Peyer's patch (tissue), 4 donors: Measurements from ENCODE around the gene CYTL1.

Experiments used
- POLR2A ChIP-seq, 2 donors: fragments of 450-650 bp; IDR thresholded peaks; one replicate each; pipeline ENCODE4 v1.5.1; 2017; ENCODE audit warnings: antibody characterized with exemption in 2 of 2, mild to moderate bottlenecking in 2 of 2, moderate library complexity in 2 of 2
- TF ChIP-seq, protein P1 (sequence below), 6 experiments: fragments of 450-650 bp in 4 of 6; fragments of 200-600 bp in 2 of 6; sonication (generic) in 1 of 6; IDR thresholded peaks; one replicate each; pipeline ENCODE4 v1.5.1; 2017 to 2019; ENCODE audit warnings: antibody characterized with exemption in 6 of 6, mild to moderate bottlenecking in 3 of 6, moderate library complexity in 1 of 6

DNA sequence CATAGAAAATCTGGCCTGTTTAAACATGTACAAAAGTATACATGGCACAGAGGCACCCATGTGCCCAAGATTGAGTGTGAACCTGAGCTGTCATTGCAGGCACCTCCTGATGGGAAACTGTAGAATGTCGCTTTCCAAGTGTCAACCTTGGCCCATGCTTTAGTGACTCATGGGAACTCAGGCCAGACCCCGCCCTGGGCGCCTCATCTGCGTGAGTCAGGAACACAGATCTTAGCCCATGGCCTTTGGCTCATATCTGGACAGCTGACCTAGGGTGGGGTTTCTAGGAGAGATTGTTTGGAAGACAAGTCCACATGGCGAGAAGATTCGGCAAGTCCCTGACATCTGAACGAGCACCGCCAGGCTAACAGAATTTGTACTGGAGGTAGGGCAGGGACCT, 50.0 kb downstream of the CYTL1 start:
- TF ChIP-seq, protein P1, sequence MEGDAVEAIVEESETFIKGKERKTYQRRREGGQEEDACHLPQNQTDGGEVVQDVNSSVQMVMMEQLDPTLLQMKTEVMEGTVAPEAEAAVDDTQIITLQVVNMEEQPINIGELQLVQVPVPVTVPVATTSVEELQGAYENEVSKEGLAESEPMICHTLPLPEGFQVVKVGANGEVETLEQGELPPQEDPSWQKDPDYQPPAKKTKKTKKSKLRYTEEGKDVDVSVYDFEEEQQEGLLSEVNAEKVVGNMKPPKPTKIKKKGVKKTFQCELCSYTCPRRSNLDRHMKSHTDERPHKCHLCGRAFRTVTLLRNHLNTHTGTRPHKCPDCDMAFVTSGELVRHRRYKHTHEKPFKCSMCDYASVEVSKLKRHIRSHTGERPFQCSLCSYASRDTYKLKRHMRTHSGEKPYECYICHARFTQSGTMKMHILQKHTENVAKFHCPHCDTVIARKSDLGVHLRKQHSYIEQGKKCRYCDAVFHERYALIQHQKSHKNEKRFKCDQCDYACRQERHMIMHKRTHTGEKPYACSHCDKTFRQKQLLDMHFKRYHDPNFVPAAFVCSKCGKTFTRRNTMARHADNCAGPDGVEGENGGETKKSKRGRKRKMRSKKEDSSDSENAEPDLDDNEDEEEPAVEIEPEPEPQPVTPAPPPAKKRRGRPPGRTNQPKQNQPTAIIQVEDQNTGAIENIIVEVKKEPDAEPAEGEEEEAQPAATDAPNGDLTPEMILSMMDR (IDR thresholded peaks at IDR 0.05), result no peak
- no peak for TF ChIP-seq POLR2A (IDR thresholded peaks at IDR 0.05)
